HG03064 (cell line): ENCODE data around the gene HIVEP3.

ENCODE experiments used
- ATAC-seq: cut with Tn5 transposase; IDR thresholded peaks from one replicate; pipeline ENCODE4 v1.9.1; 2021; ENCODE audit warnings: low read depth; ENCODE audit not compliant: unreplicated experiment

The HIVEP3 gene

GRCh38 chr1:41716188-41717130 is 202.3 kb downstream of the HIVEP3 start:
- no peak for ATAC-seq

GRCh38 chr1:41715441-41716095 is 203.2 kb downstream of the HIVEP3 start:
- no peak for ATAC-seq

- ATAC-seq: no peak
Observed at GRCh38 chr1:41714638-41715389, 203.9 kb downstream of the HIVEP3 start.

GRCh38 chr1:41713557-41714327 is 205.0 kb downstream of the HIVEP3 start:
- ATAC-seq: no peak

- ATAC-seq: no peak
Observed at GRCh38 chr1:41713141-41713540, 205.6 kb downstream of the HIVEP3 start.

GRCh38 chr1:41712695-41713094 is 206.0 kb downstream of the HIVEP3 start:
- no peak for ATAC-seq

GRCh38 chr1:41712081-41712480 is 206.6 kb downstream of the HIVEP3 start:
- no peak for ATAC-seq

GRCh38 chr1:41711581-41711980 is 207.1 kb downstream of the HIVEP3 start:
- ATAC-seq: no peak

GRCh38 chr1:41710980-41711379 is 207.7 kb downstream of the HIVEP3 start:
- no peak for ATAC-seq

GRCh38 chr1:41709873-41710272 is 208.8 kb downstream of the HIVEP3 start:
- ATAC-seq: no peak

- ATAC-seq: no peak
Observed at GRCh38 chr1:41709331-41709730, 209.4 kb downstream of the HIVEP3 start.

- ATAC-seq: no peak
Observed at GRCh38 chr1:41708332-41708731, 210.4 kb downstream of the HIVEP3 start.

GRCh38 chr1:41707793-41708192 is 210.9 kb downstream of the HIVEP3 start:
- ATAC-seq: no peak

- no peak for ATAC-seq
Observed at GRCh38 chr1:41705798-41706197, 212.9 kb downstream of the HIVEP3 start.

- no peak for ATAC-seq
Observed at GRCh38 chr1:41704196-41704595, 214.5 kb downstream of the HIVEP3 start.

GRCh38 chr1:41702771-41703170 is 216.0 kb downstream of the HIVEP3 start:
- ATAC-seq: no peak

- ATAC-seq: no peak
Observed at GRCh38 chr1:41700986-41701535, 217.7 kb downstream of the HIVEP3 start.

- ATAC-seq: no peak
Observed at GRCh38 chr1:41700581-41700980, 218.1 kb downstream of the HIVEP3 start.

- no peak for ATAC-seq
Observed at GRCh38 chr1:41699861-41700248, 218.9 kb downstream of the HIVEP3 start.
